MM.1S (cell line): ENCODE results near the gene NLGN2.

ENCODE experiments used
- DNase-seq: peaks from one replicate; pipeline ENCODE4 v3.0.0-alpha.2; 2015
- H2AFZ ChIP-seq: fragments of 300-600 bp; sonication (generic); 2 replicates; pipeline ENCODE4 v1.6.0; 2016; ENCODE audit warnings: antibody characterized with exemption, low read length
- H3F3A ChIP-seq: fragments of 300-600 bp; sonication (generic); 2 replicates; pipeline ENCODE4 v1.6.1; 2016; ENCODE audit warnings: mild to moderate bottlenecking, antibody characterized with exemption, low read length, moderate library complexity, mixed read lengths; ENCODE audit not compliant: insufficient read depth
- H3K27ac ChIP-seq: fragments of 300-600 bp; sonication (generic); 2 replicates; pipeline ENCODE4 v1.5.1; 2016; ENCODE audit warnings: mild to moderate bottlenecking, low read length
- H3K27me3 ChIP-seq: fragments of 300-600 bp; sonication (generic); replicated peaks from 2 replicates; pipeline ENCODE4 v1.6.0; 2016; ENCODE audit warnings: low read length; ENCODE audit not compliant: insufficient read depth
- H3K36me3 ChIP-seq: fragments of 300-600 bp; sonication (generic); replicated peaks from 2 replicates; pipeline ENCODE4 v1.6.1; 2016; ENCODE audit warnings: mild to moderate bottlenecking, low read length, mixed read lengths; ENCODE audit not compliant: insufficient read depth
- H3K4me1 ChIP-seq: fragments of 300-600 bp; sonication (generic); 2 replicates; pipeline ENCODE4 v1.6.1; 2016; ENCODE audit warnings: low read length, mixed read lengths
- H3K4me2 ChIP-seq: fragments of 300-600 bp; sonication (generic); 2 replicates; pipeline ENCODE4 v1.6.0; 2016; ENCODE audit warnings: low read depth, low read length
- H3K4me3 ChIP-seq: fragments of 300-600 bp; sonication (generic); 2 replicates; pipeline ENCODE4 v1.5.1; 2016; ENCODE audit warnings: low read length, mixed read lengths
- H3K79me2 ChIP-seq: fragments of 300-600 bp; sonication (generic); 2 replicates; pipeline ENCODE4 v1.6.1; 2016; ENCODE audit warnings: mixed run types, low read length, mixed read lengths
- H3K9ac ChIP-seq: fragments of 300-600 bp; sonication (generic); 2 replicates; pipeline ENCODE4 v1.6.1; 2016; ENCODE audit warnings: low read length, mixed read lengths
- H3K9me2 ChIP-seq: fragments of 300-600 bp; sonication (generic); replicated peaks from 2 replicates; pipeline ENCODE4 v1.6.1; 2016; ENCODE audit warnings: mild to moderate bottlenecking, low read length, mixed read lengths; ENCODE audit not compliant: insufficient read depth
- H3K9me3 ChIP-seq: fragments of 300-600 bp; sonication (generic); replicated peaks from 2 replicates; pipeline ENCODE4 v1.6.1; 2016; ENCODE audit warnings: mild to moderate bottlenecking, low read length, mixed read lengths; ENCODE audit not compliant: insufficient read depth
- H4K20me1 ChIP-seq: fragments of 300-600 bp; sonication (generic); 2 replicates; pipeline ENCODE4 v1.6.1; 2016; ENCODE audit warnings: mild to moderate bottlenecking, low read length, moderate library complexity, mixed read lengths; ENCODE audit not compliant: insufficient read depth
- EZH2 ChIP-seq: fragments of 300-600 bp; sonication (generic); optimal IDR thresholded peaks from 2 replicates; pipeline ENCODE3; 2017; ENCODE audit warnings: low read depth, mild to moderate bottlenecking, antibody characterized with exemption, low read length, mixed read lengths
- EZH2phosphoT487 ChIP-seq: fragments of 300-600 bp; sonication (generic); IDR thresholded peaks from 2 replicates; pipeline ENCODE4 v1.6.1; 2018; ENCODE audit warnings: antibody characterized with exemption, low read length
- TF ChIP-seq, protein P1 (sequence below): fragments of 300-600 bp; sonication (generic); IDR thresholded peaks from 2 replicates; pipeline ENCODE4 v1.5.1; 2016; ENCODE audit warnings: antibody characterized with exemption, low read length, mixed read lengths

The NLGN2 gene

DNA sequence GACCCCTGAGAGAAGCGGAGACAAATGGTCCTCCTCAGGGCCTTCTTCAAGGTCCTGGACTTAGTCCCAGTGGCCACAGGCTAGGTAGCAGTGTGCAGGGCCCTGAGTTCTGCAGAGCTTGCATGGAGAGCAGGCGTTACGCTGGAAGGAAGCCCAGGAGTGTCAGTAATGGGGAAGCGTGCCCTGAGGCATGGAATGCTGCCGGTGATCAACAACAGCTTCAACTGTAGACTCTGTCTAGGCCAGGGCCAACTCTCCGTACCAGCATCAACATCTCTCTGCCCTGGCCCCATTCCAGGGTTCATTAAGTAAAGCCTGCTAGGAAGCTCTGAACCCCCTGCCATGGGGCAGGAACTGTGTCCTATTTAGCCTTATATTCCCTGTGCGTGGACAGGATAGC is 27.3 kb upstream of the NLGN2 start:
- no peaks in the 10 kb centered on the region for H3K79me2 ChIP-seq
- H4K20me1 ChIP-seq: no peaks in the 10 kb centered on the region
- H2AFZ ChIP-seq: no peak overlapping the region
- peaks cover 4% of the 10 kb centered on the region; the same call in 1 of the 2 replicates for H3K4me1 ChIP-seq
- DNase-seq: no peak
- H3K27me3 ChIP-seq: peaks cover 51% of the 10 kb centered on the region
- no peak overlapping the region for H3K27ac ChIP-seq
- no peak overlapping the region for H3K4me2 ChIP-seq
- H3K4me3 ChIP-seq: no peak overlapping the region
- no peaks in the 10 kb centered on the region for H3K9me3 ChIP-seq
- no peaks in the 10 kb centered on the region for H3K9me2 ChIP-seq
- no peaks in the 10 kb centered on the region for H3F3A ChIP-seq
- H3K36me3 ChIP-seq: no peaks in the 10 kb centered on the region
- no peak overlapping the region for H3K9ac ChIP-seq
- no peak for TF ChIP-seq EZH2phosphoT487
- TF ChIP-seq, protein P1, sequence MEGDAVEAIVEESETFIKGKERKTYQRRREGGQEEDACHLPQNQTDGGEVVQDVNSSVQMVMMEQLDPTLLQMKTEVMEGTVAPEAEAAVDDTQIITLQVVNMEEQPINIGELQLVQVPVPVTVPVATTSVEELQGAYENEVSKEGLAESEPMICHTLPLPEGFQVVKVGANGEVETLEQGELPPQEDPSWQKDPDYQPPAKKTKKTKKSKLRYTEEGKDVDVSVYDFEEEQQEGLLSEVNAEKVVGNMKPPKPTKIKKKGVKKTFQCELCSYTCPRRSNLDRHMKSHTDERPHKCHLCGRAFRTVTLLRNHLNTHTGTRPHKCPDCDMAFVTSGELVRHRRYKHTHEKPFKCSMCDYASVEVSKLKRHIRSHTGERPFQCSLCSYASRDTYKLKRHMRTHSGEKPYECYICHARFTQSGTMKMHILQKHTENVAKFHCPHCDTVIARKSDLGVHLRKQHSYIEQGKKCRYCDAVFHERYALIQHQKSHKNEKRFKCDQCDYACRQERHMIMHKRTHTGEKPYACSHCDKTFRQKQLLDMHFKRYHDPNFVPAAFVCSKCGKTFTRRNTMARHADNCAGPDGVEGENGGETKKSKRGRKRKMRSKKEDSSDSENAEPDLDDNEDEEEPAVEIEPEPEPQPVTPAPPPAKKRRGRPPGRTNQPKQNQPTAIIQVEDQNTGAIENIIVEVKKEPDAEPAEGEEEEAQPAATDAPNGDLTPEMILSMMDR: no peak
- TF ChIP-seq EZH2: no peak

DNA sequence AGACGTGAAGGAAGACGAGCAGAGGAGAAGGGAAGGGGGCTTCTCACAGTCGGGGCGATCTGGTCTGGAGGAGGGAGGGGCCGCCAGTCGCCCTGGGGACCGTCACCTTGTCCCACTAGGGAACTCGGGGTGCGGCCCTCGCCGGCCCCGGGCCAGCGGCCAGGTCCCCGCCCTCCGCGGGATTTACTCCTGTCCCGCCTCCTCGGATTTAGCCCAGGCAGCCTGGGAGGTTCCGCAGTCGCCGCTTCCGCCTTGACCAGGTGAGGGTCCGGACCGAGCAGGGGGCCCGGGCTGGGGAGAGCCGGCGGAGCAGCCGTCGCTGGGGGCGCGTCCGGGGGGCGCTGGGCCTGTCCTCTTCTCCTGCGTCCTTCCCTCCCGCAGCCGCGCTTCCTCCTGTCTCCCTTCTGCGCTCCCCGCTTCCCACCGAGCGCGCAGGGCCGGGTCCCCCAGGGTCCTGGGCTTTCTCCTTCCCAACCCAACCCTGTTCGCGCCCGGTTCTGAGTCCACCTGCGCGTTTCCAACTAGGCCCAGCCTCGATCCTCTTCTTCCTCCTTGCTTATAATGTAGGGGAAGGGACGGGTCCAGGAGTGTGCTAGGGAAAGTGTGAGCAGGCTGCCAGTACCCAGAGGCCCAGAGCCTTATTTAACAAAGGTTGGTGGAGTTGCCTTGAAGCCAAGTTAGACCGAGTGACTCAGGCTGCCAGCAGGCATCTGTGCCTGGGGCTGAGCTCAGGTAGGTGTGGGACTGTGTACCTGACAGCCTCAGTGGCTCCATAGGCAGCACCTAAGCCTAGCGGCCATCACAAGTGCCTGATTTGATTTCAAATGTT is 26.6 kb upstream of the NLGN2 start, which contains the start of gene TNK1:
Gene TNK1 (plus strand): TSS at position 235 of the 829 bp plus-strand sequence. CDS start 1,838 bp downstream, outside the sequence.
- Histone ChIP-seq H3K4me1 (peaks cover 4% of the 10 kb centered on the region; the same call in 1 of the 2 replicates), H3K9me2 (no peaks in the 10 kb centered on the region), H3K4me2 (no peak within 1 kb of the TSS), H3K9me3 (no peaks in the 10 kb centered on the region), H3K79me2 (no peaks in the 10 kb centered on the region), H3F3A (no peaks in the 10 kb centered on the region), H3K27ac (no peak within 1 kb of the TSS), H3K4me3 (no peak within 1 kb of the TSS), H3K9ac (no peak within 1 kb of the TSS), H3K36me3 (no peaks in the 10 kb centered on the region), H3K27me3 (peaks cover 51% of the 10 kb centered on the region), H2AFZ (no peak within 1 kb of the TSS), H4K20me1 (no peaks in the 10 kb centered on the region)
- TF ChIP-seq EZH2 (no peak), EZH2phosphoT487 (no peak)
- TF ChIP-seq, protein P1: no peak
- DNase-seq: no peak

DNA sequence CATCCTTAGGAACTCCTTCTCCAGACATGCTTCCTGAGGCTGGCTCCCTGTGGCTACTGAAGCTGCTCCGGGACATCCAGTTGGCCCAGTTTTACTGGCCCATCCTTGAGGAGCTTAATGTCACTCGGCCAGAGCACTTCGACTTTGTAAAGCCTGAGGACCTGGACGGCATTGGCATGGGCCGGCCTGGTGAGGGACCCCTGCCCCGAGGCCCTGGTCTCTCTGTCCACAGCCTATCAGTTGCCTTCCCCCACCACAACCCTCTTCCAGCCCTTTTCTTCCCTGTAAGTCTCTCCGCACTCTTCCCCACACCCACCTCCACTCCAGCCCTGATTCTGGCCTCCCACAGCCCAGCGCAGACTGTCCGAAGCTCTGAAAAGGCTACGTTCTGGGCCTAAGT is 24.7 kb upstream of the NLGN2 start:
- peaks cover 46% of the 10 kb centered on the region for H3K27me3 ChIP-seq
- H3K4me3 ChIP-seq: no peak overlapping the region
- H3K9me3 ChIP-seq: no peaks in the 10 kb centered on the region
- no peaks in the 10 kb centered on the region for H4K20me1 ChIP-seq
- no peak for TF ChIP-seq EZH2phosphoT487
- TF ChIP-seq, protein P1: no peak
- TF ChIP-seq EZH2: no peak
- no peaks in the 10 kb centered on the region for H3K79me2 ChIP-seq
- H3K9ac ChIP-seq: no peak overlapping the region
- no peak for DNase-seq
- H3K9me2 ChIP-seq: no peaks in the 10 kb centered on the region
- H3K27ac ChIP-seq: no peak overlapping the region
- no peak overlapping the region for H2AFZ ChIP-seq
- H3K4me1 ChIP-seq: peaks cover 4% of the 10 kb centered on the region; the same call in 1 of the 2 replicates
- no peaks in the 10 kb centered on the region for H3K36me3 ChIP-seq
- no peaks in the 10 kb centered on the region for H3F3A ChIP-seq
- H3K4me2 ChIP-seq: no peak overlapping the region
